Left lung (tissue), 10 donors: ENCODE data around the gene BTRC. TPM values are rescaled to one million over a fixed set of nuclear protein-coding genes. Genes with fewer than 3 reads are reported as not detected.

Source experiments
- ATAC-seq: fragments of 200-7000 bp; cut with Tn5 transposase; one replicate; pipeline ENCODE4 v1.9.1; 2020; ENCODE audit warnings: moderate library complexity
- DNase-seq, 4 donors: peaks; one replicate each; pipeline ENCODE4 v3.0.0-alpha.2; 2013 to 2020
- H3K27ac ChIP-seq, 2 donors: fragments of 200-600 bp; sonication (generic) in 1 of 2; one replicate each; pipeline versions ENCODE4 v1.5.0 to v1.8.0; 2020 to 2021
- H3K27me3 ChIP-seq, 2 donors: fragments of 200-600 bp; sonication (generic) in 1 of 2; one replicate each; pipeline versions ENCODE4 v1.5.0 to v1.8.0; 2020 to 2021
- H3K36me3 ChIP-seq, 2 donors: fragments of 200-600 bp; sonication (generic) in 1 of 2; one replicate each; pipeline versions ENCODE4 v1.5.0 to v1.8.0; 2020 to 2021
- H3K4me1 ChIP-seq, 2 donors: fragments of 200-600 bp; one replicate each; pipeline ENCODE4 v1.8.0; 2021
- H3K4me3 ChIP-seq, 2 donors: fragments of 200-600 bp; sonication (generic) in 1 of 2; one replicate each; pipeline versions ENCODE4 v1.5.0 to v1.8.0; 2020 to 2021; ENCODE audit warnings: mild to moderate bottlenecking in 1 of 2
- H3K9me3 ChIP-seq, 2 donors: fragments of 200-600 bp; sonication (generic) in 1 of 2; one replicate each; pipeline versions ENCODE4 v1.5.0 to v1.8.0; 2020 to 2021
- intact Hi-C, 2 donors: fragments of 100-400 bp; cut with DNase I; formaldehyde crosslinking; loops; one replicate each; pipeline versions ENCODE4 v1.11.2 to v1.14.2; 2022
- polyA plus RNA-seq, 6 donors: library from polyadenylated mRNA; unstranded; fragments of 120-200 nt; gene quantifications; one replicate each; pipeline ENCODE4 v1.2.1, GENCODE V29; 2013; ENCODE audit not compliant: insufficient read length in 6 of 6
- total RNA-seq, 2 donors: library from RNA; stranded (reverse); fragmentation: NEBNext Ultra II Directional; extraction: Animal tissue kit (Norgen Biotek cat#: 25700); gene quantifications; one replicate each; pipeline ENCODE4 v1.2.1, GENCODE V29; 2021
- TF ChIP-seq, protein P1 (sequence below), 2 donors: fragments of 200-600 bp; sonication (generic) in 1 of 2; IDR thresholded peaks; one replicate each; pipeline versions ENCODE4 v1.5.0 to v1.8.0; 2021; ENCODE audit warnings: antibody characterized with exemption in 2 of 2
- donor health status: DM: no; HTN: yes; CAD: no.
- donor health status: DM: no; HTN: no; CAD: no.

Gene BTRC
- total and polyA plus RNA-seq, 8 donors, result 16.8 to 28.7 (median 25.1) TPM

DNA sequence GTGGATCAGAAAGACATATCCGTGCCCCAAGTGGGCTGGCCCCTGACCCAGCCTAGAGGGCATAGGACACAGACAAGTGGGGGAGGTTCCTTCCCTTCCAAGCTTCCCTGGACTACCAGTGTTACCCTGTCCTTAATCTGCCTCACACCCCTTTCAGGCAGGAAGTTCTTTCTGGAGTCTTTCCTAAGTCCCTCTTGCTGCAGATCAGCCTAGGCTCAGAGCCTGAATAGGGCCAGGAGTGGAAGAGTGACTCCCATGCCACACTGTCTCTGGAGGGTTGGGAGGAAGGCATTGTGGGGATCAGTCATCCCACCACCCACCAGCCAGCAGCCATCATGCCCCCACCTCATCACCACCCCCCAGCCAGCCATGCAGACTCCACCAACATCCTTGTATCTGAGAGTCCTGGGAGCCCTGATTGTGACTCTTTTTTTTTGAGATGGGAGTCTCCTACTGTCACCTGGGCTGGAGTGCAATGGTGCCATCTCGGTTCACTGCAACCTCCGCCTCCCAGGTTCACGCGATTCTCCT is 211.5 kb downstream of the BTRC start:
- no peaks in the 10 kb centered on the region for H3K36me3 ChIP-seq
- DNase-seq (no peak), ATAC-seq (no peak)
- no peak overlapping the region for H3K27ac ChIP-seq
- H3K27me3 ChIP-seq, result peaks cover 31 to 98% of the 10 kb centered on the region in 2 donors
- H3K4me3 ChIP-seq, result no peak overlapping the region
- TF ChIP-seq, protein P1, sequence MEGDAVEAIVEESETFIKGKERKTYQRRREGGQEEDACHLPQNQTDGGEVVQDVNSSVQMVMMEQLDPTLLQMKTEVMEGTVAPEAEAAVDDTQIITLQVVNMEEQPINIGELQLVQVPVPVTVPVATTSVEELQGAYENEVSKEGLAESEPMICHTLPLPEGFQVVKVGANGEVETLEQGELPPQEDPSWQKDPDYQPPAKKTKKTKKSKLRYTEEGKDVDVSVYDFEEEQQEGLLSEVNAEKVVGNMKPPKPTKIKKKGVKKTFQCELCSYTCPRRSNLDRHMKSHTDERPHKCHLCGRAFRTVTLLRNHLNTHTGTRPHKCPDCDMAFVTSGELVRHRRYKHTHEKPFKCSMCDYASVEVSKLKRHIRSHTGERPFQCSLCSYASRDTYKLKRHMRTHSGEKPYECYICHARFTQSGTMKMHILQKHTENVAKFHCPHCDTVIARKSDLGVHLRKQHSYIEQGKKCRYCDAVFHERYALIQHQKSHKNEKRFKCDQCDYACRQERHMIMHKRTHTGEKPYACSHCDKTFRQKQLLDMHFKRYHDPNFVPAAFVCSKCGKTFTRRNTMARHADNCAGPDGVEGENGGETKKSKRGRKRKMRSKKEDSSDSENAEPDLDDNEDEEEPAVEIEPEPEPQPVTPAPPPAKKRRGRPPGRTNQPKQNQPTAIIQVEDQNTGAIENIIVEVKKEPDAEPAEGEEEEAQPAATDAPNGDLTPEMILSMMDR (IDR thresholded peaks at IDR 0.05), result no peak
- peaks cover 7 to 18% of the 10 kb centered on the region in 2 donors for H3K4me1 ChIP-seq
- no peaks in the 10 kb centered on the region for H3K9me3 ChIP-seq
- intact Hi-C loops, result loop anchor here in 1 of 2 donors (5.0 kb wide), 1 partner anchor 348 kb away; no protein-coding TSS in a partner anchor

DNA sequence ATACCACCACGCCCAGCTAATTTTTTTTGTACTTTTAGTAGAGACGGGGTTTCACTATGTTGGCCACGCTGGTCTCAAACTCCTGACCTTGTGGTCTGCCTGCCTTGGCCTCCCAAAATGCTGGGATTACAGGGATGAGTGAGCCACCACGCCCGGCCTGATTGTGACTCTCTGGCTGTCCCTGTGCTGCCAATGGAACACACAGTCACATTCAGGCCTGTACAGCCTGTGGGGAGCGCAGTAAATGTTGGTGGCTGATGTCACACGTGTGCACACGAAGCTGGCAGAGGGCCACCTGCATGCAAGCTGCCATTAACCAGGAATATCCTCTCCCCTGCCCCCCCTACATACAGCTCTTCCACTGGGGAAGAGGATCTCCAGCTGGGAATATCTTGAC is 212.0 kb downstream of the BTRC start:
- Histone ChIP-seq H3K27me3 (peaks cover 31 to 98% of the 10 kb centered on the region in 2 donors), H3K4me3 (no peak overlapping the region), H3K27ac (no peak overlapping the region), H3K36me3 (no peaks in the 10 kb centered on the region), H3K4me1 (peaks cover 12 to 22% of the 10 kb centered on the region in 2 donors), H3K9me3 (no peaks in the 10 kb centered on the region)
- ATAC-seq (no peak), DNase-seq (no peak)
- intact Hi-C loops, result loop anchor here in 1 of 2 donors (5.0 kb wide), 1 partner anchor 349 kb away; no protein-coding TSS in a partner anchor
- TF ChIP-seq, protein P1 (IDR thresholded peaks at IDR 0.05), result no peak

DNA sequence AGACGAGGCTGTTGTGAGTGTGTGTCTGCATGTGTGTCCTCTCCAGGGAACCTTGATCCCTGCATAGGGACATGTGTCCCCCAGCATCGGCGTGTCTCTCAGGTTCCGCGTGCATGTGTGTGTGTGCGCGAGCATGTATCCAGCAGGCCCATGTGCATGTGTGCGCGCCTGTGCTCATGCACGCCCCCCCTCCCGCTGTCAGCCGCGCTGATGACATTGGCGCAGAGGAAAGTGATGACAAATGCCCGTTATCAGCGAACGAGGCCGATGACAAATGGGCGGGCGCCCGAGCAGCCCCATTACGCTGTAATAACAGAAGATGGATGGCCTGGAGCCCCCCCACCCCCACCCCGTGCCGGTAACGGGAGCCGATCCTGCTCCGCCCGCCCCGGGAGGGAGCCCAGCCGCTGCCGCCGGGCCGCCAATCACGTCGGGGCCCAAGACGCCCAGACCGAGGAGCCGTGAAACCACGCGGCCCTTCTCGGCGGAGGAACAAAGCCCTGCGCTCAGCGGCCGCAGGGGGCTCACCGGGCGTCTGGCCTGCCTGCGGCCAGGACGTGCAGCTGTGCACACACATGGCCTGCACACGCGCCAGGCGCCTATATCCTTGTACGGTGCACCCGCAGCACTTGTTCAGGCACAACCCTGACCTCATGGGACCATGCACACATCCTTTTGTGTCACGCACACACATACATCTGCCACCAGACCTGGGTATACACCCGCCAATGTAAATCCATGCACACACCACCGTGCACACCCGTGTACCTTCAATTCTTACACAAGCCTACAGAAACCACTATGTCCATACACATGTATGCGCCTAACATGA is 212.6 kb downstream of the BTRC start:
- TF ChIP-seq, protein P1 (IDR thresholded peaks at IDR 0.05), result no peak
- Histone ChIP-seq H3K4me3 (no peak overlapping the region), H3K27ac (no peak overlapping the region), H3K4me1 (peaks cover 13 to 25% of the 10 kb centered on the region in 2 donors), H3K27me3 (peaks cover 31 to 94% of the 10 kb centered on the region in 2 donors), H3K36me3 (no peaks in the 10 kb centered on the region), H3K9me3 (no peaks in the 10 kb centered on the region)
- no peak for DNase-seq
- intact Hi-C loops, result loop anchor here in 1 of 2 donors (5.0 kb wide), 1 partner anchor 349 kb away; no protein-coding TSS in a partner anchor
- no peak for ATAC-seq

DNA sequence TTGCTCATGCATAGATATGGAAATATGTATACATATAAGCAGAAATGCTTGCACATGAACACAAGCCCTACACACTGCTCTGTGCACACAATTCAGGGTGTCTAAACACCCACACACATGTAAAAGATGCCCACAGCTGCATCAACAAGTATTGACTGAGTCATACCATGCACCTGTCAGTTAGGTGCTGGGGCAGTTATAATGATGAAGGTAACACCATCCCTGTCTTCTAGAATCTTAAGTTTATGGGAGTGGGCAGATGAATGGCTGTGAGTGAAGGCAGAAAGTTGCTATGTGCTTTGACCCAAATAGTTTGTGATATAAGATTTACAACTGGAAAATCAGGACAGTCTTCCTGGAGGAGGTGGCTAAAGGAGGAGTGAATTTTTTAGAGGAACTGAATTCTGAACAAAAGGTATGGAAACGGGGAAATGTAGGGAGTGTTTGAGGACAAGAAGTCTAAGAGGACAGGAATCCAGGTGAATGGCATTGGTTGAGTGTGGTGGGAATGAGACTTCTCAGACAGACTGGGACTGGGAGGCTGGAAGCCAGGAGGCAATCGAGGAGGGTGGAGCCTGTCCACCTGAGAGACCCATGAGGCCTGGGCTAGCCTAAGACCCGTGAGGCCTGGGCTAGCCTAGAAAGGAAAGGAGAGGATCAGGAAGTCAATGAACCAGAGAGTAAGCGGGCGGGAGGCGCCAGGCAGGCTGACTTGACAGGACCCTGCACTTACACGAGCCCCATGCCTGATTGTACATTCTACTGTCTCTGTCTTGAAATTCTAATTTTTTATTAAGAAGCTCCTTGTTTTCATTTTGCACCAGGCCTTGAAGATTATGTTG is 213.4 kb downstream of the BTRC start:
- Histone ChIP-seq H3K4me3 (no peak overlapping the region), H3K4me1 (peaks cover 13 to 25% of the 10 kb centered on the region in 2 donors), H3K27me3 (peaks cover 31 to 86% of the 10 kb centered on the region in 2 donors), H3K36me3 (no peaks in the 10 kb centered on the region), H3K9me3 (no peaks in the 10 kb centered on the region), H3K27ac (no peak overlapping the region)
- ATAC-seq, result no peak
- intact Hi-C loops, result loop anchor here in 1 of 2 donors (5.0 kb wide), 1 partner anchor 350 kb away; no protein-coding TSS in a partner anchor
- DNase-seq, result no peak
- TF ChIP-seq, protein P1 (IDR thresholded peaks at IDR 0.05), result no peak
